Measurements from ENCODE around the gene TECTA. TPM values are rescaled to one million over a fixed set of nuclear protein-coding genes. Genes with fewer than 3 reads are reported as not detected.
A peak's percentile ranks its signal among the peaks of the same experiment; 100 is the strongest.

TECTA gene
- total RNA-seq, 1 experiment from 2014 or later = 0.41 TPM

- H3K4me1 ChIP-seq = no peaks in the 10 kb centered on the region
- no peaks in the 10 kb centered on the region for H3K27me3 Mint-ChIP-seq (ENCODE audit: insufficient read depth, unreplicated experiment)
- no peak overlapping the region for H3K4me3 Mint-ChIP-seq (ENCODE audit: unreplicated experiment)
- no peak for DNase-seq
- TF ChIP-seq, protein P1, sequence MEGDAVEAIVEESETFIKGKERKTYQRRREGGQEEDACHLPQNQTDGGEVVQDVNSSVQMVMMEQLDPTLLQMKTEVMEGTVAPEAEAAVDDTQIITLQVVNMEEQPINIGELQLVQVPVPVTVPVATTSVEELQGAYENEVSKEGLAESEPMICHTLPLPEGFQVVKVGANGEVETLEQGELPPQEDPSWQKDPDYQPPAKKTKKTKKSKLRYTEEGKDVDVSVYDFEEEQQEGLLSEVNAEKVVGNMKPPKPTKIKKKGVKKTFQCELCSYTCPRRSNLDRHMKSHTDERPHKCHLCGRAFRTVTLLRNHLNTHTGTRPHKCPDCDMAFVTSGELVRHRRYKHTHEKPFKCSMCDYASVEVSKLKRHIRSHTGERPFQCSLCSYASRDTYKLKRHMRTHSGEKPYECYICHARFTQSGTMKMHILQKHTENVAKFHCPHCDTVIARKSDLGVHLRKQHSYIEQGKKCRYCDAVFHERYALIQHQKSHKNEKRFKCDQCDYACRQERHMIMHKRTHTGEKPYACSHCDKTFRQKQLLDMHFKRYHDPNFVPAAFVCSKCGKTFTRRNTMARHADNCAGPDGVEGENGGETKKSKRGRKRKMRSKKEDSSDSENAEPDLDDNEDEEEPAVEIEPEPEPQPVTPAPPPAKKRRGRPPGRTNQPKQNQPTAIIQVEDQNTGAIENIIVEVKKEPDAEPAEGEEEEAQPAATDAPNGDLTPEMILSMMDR (IDR thresholded peaks at IDR 0.05; ENCODE audit: insufficient read depth in 1 of 2, low read depth in 1 of 2, low read length in 1 of 2, severe bottlenecking in 1 of 2, unreplicated experiment in 1 of 2) = no peak
- H3K4me1 Mint-ChIP-seq (ENCODE audit: low read depth, unreplicated experiment) = no peaks in the 10 kb centered on the region
- peaks cover 7% of the 10 kb centered on the region for H3K36me3 Mint-ChIP-seq (ENCODE audit: insufficient read depth, unreplicated experiment)
- H3K9me3 ChIP-seq = no peaks in the 10 kb centered on the region
- no peaks in the 10 kb centered on the region for H3K27me3 ChIP-seq (replicated peaks; ENCODE audit: control insufficient read depth, insufficient read depth, low read length)
- ChIA-PET POLR2A (interaction anchor here (0.6 kb wide), 1 partner anchor 21 kb away, joined by 3 read pairs; no protein-coding TSS in a partner anchor), CTCF (no interaction called here)
- 0 out of 2 replicates have a peak, but pooled peaks cover 1% of the 10 kb centered on the region for H3K36me3 ChIP-seq (ENCODE audit: control insufficient read depth, insufficient read depth, low read length)
- BruUV-seq (replicated peaks) = no TSS peak
- H3K9me3 Mint-ChIP-seq (ENCODE audit: unreplicated experiment) = no peaks in the 10 kb centered on the region
- H3K4me3 ChIP-seq (ENCODE audit: low read depth, low read length) = no peak overlapping the region
- no peak overlapping the region for H3K27ac Mint-ChIP-seq (ENCODE audit: unreplicated experiment)
- intact Hi-C loops (cut with micrococcal nuclease; ENCODE audit: unreplicated experiment) = no loop called here
These were observed 42.1 kb upstream of the TECTA start for GRCh38 chr11:121058941-121059340.

GRCh38 chr11:121059605-121060004, 41.4 kb upstream of the TECTA start:
- no peaks in the 10 kb centered on the region for H3K27me3 Mint-ChIP-seq (ENCODE audit: insufficient read depth, unreplicated experiment)
- DNase-seq = no peak
- no peaks in the 10 kb centered on the region for H3K4me1 Mint-ChIP-seq (ENCODE audit: low read depth, unreplicated experiment)
- H3K27ac Mint-ChIP-seq (ENCODE audit: unreplicated experiment) = no peak overlapping the region
- TF ChIP-seq, protein P1 (IDR thresholded peaks at IDR 0.05; ENCODE audit: insufficient read depth in 1 of 2, low read depth in 1 of 2, low read length in 1 of 2, severe bottlenecking in 1 of 2, unreplicated experiment in 1 of 2) = no peak
- peaks cover 7% of the 10 kb centered on the region for H3K36me3 Mint-ChIP-seq (ENCODE audit: insufficient read depth, unreplicated experiment)
- POLR2A ChIA-PET = no interaction called here
- Histone ChIP-seq H3K27me3 (replicated peaks; ENCODE audit: control insufficient read depth, insufficient read depth, low read length) (no peaks in the 10 kb centered on the region), H3K4me3 (ENCODE audit: low read depth, low read length) (no peak overlapping the region), H3K9me3 (no peaks in the 10 kb centered on the region), H3K36me3 (ENCODE audit: control insufficient read depth, insufficient read depth, low read length) (0 out of 2 replicates have a peak, but pooled peaks cover 1% of the 10 kb centered on the region), H3K4me1 (no peaks in the 10 kb centered on the region)
- intact Hi-C loops (cut with micrococcal nuclease; ENCODE audit: unreplicated experiment) = no loop called here
- CTCF ChIA-PET = no interaction called here
- no peak overlapping the region for H3K4me3 Mint-ChIP-seq (ENCODE audit: unreplicated experiment)
- BruUV-seq (replicated peaks) = no TSS peak
- H3K9me3 Mint-ChIP-seq (ENCODE audit: unreplicated experiment) = no peaks in the 10 kb centered on the region

DNA sequence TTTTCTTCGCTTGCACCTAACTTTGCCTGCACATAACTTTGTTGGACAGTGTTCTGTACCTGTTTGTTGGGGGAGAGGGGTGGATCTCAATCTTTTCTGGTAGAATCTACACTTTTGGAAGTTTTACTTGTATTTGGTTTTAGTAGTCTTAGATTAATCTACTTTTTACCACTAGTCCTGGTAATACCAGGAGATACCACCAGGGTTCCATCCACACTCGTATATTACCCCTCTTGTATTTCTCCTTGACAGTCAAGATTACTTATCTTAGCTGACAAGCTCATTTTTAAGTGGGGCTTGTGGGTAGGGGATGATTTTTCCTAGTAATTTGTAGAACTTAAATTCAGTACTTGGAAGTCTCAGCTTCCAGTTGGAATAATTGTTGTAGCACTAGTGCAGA, 37.3 kb upstream of the TECTA start:
- TF ChIP-seq, protein P1 (IDR thresholded peaks at IDR 0.05; ENCODE audit: insufficient read depth in 1 of 2, low read depth in 1 of 2, low read length in 1 of 2, severe bottlenecking in 1 of 2, unreplicated experiment in 1 of 2) = peak; percentile 42 to 67
- BruUV-seq (replicated peaks) = no TSS peak
- H3K36me3 ChIP-seq (ENCODE audit: control insufficient read depth, insufficient read depth, low read length) = 0 out of 2 replicates have a peak, but pooled peaks cover 1% of the 10 kb centered on the region
- Mint-ChIP-seq H3K4me1 (ENCODE audit: low read depth, unreplicated experiment) (peaks cover 26% of the 10 kb centered on the region), H3K9me3 (ENCODE audit: unreplicated experiment) (peaks cover 8% of the 10 kb centered on the region), H3K36me3 (ENCODE audit: insufficient read depth, unreplicated experiment) (peaks cover 7% of the 10 kb centered on the region), H3K27ac (ENCODE audit: unreplicated experiment) (no peak overlapping the region), H3K4me3 (ENCODE audit: unreplicated experiment) (no peak overlapping the region), H3K27me3 (ENCODE audit: insufficient read depth, unreplicated experiment) (no peaks in the 10 kb centered on the region)
- intact Hi-C loops (cut with micrococcal nuclease; ENCODE audit: unreplicated experiment) = loop anchor here (2.0 kb wide), 1 partner anchor 15 kb away; no protein-coding TSS in a partner anchor
- DNase-seq = peak in 1 of 2 experiments; percentile 21
- peaks cover 20% of the 10 kb centered on the region for H3K4me1 ChIP-seq
- ChIA-PET POLR2A (no interaction called here), CTCF (no interaction called here)
- no peaks in the 10 kb centered on the region for H3K9me3 ChIP-seq
- no peak overlapping the region for H3K4me3 ChIP-seq (ENCODE audit: low read depth, low read length)
- no peaks in the 10 kb centered on the region for H3K27me3 ChIP-seq (replicated peaks; ENCODE audit: control insufficient read depth, insufficient read depth, low read length)

Data from Caco-2 (cell line).